IMR-90 (cell line): Measurements from ENCODE around the gene HSD3B2. TPM values are rescaled to one million over a fixed set of nuclear protein-coding genes. Genes with fewer than 3 reads are reported as not detected.

Experiments
- ATAC-seq: fragments of 200-7000 bp; cut with Tn5 transposase; 2 replicates; pipeline ENCODE4 v1.9.1; 2020; ENCODE audit warnings: low read depth, mild to moderate bottlenecking, moderate library complexity
- BruUV-seq: library from RNA; stranded (reverse); fragments of 400-500 nt; replicated peaks from 2 replicates; lab custom pipeline; 2021; lab: Mats Ljungman, UMichigan
- CTCF ChIA-PET: fragments of 300-600 bp; formaldehyde crosslinking; extraction: SDS; loops from one replicate; lab custom pipeline; 2021; ENCODE audit warnings: antibody characterized with exemption; lab: Yijun Ruan, JAX
- POLR2A ChIA-PET: fragments of 300-600 bp; sonication (Branson Sonifier 250); formaldehyde crosslinking; loops from one replicate; lab custom pipeline; 2022; ENCODE audit warnings: antibody characterized with exemption; ENCODE audit not compliant: unreplicated experiment; lab: Charles Lee
- DNase-seq: peaks from one replicate; pipeline ENCODE4 v3.0.0; 2013
- H2AFZ ChIP-seq: replicated peaks from 2 replicates; pipeline ENCODE3; 2013; ENCODE audit warnings: low read length, mild to moderate bottlenecking; ENCODE audit not compliant: poor library complexity
- H2AK5ac ChIP-seq: 2 replicates; pipeline ENCODE4 v1.6.1; 2013; ENCODE audit warnings: low read depth, low read length, inconsistent platforms
- H2AK9ac ChIP-seq: replicated peaks from 2 replicates; pipeline ENCODE3; 2013; ENCODE audit warnings: mild to moderate bottlenecking, low read depth, low read length, moderate library complexity; ENCODE audit not compliant: poor library complexity
- H2BK120ac ChIP-seq: 2 replicates; pipeline ENCODE4 v1.6.1; 2013; ENCODE audit warnings: low read depth, low read length, inconsistent platforms
- H2BK15ac ChIP-seq: 3 replicates; pipeline ENCODE4 v1.6.1; 2013; ENCODE audit warnings: low read depth, low read length, inconsistent platforms
- H2BK20ac ChIP-seq: 2 replicates; pipeline ENCODE4 v1.6.1; 2013; ENCODE audit warnings: low read depth, mild to moderate bottlenecking, inconsistent platforms, low read length, moderate library complexity
- H2BK5ac ChIP-seq: 2 replicates; pipeline ENCODE4 v1.6.1; 2013; ENCODE audit warnings: mild to moderate bottlenecking, low read depth, low read length, inconsistent platforms; ENCODE audit not compliant: poor library complexity, severe bottlenecking
- H3K14ac ChIP-seq: replicated peaks from 2 replicates; pipeline ENCODE4 v1.6.1; 2013; ENCODE audit warnings: low read depth, low read length, inconsistent platforms
- H3K18ac ChIP-seq: 2 replicates; pipeline ENCODE4 v1.6.1; 2013; ENCODE audit warnings: low read depth, low read length, control low read depth
- H3K23ac ChIP-seq: 2 replicates; pipeline ENCODE4 v1.6.1; 2013; ENCODE audit warnings: low read depth, low read length, inconsistent platforms
- H3K27ac ChIP-seq: 2 replicates; pipeline ENCODE4 v1.5.1; 2013; ENCODE audit warnings: mild to moderate bottlenecking, control low read depth, low read length; ENCODE audit not compliant: insufficient read depth
- H3K27me3 ChIP-seq: 2 replicates; pipeline ENCODE4 v1.6.1; 2013; ENCODE audit warnings: low read length; ENCODE audit not compliant: control insufficient read depth, insufficient read depth
- H3K36me3 ChIP-seq: 2 replicates; pipeline ENCODE4 v1.6.1; 2013; ENCODE audit warnings: low read length, mixed read lengths; ENCODE audit not compliant: control insufficient read depth, insufficient read depth
- H3K4ac ChIP-seq: 2 replicates; pipeline ENCODE4 v1.6.1; 2013; ENCODE audit warnings: low read depth, low read length, inconsistent platforms
- H3K4me1 ChIP-seq: 2 replicates; pipeline ENCODE4 v1.6.1; 2013; ENCODE audit warnings: low read length, mixed read lengths; ENCODE audit not compliant: control insufficient read depth, insufficient read depth
- H3K4me2 ChIP-seq: 2 replicates; pipeline ENCODE4 v1.6.1; 2013; ENCODE audit warnings: low read depth, mild to moderate bottlenecking, control low read depth, low read length, moderate library complexity
- H3K4me3 ChIP-seq: 2 replicates; pipeline ENCODE4 v1.5.1; 2013; ENCODE audit warnings: low read depth, mild to moderate bottlenecking, control low read depth, low read length, moderate library complexity; ENCODE audit not compliant: insufficient read depth
- H3K56ac ChIP-seq: 2 replicates; pipeline ENCODE4 v1.6.1; 2013; ENCODE audit warnings: low read length, inconsistent platforms; ENCODE audit not compliant: insufficient read depth; ENCODE audit errors: extremely low read depth
- H3K79me1 ChIP-seq, 2 experiments: 2 replicates each; pipeline ENCODE4 v1.6.1; 2013; ENCODE audit warnings: low read length in 2 of 2, inconsistent platforms in 1 of 2, low read depth in 1 of 2
- H3K9ac ChIP-seq: 2 replicates; pipeline ENCODE4 v1.6.1; 2013; ENCODE audit warnings: low read depth, low read length, control low read depth
- H3K9me1 ChIP-seq: 2 replicates; pipeline ENCODE4 v1.6.1; 2013; ENCODE audit warnings: low read length, inconsistent platforms; ENCODE audit not compliant: insufficient read depth
- H3K9me3 ChIP-seq: 2 replicates; pipeline ENCODE4 v1.6.1; 2013; ENCODE audit warnings: low read length; ENCODE audit not compliant: control insufficient read depth, insufficient read depth
- H4K20me1 ChIP-seq: 2 replicates; pipeline ENCODE4 v1.6.1; 2013; ENCODE audit warnings: low read length, inconsistent platforms; ENCODE audit not compliant: insufficient read depth
- H4K5ac ChIP-seq: 2 replicates; pipeline ENCODE4 v1.6.1; 2013; ENCODE audit warnings: mild to moderate bottlenecking, low read depth, low read length, control low read depth
- H4K8ac ChIP-seq, 2 experiments: 2 replicates each; pipeline ENCODE4 v1.6.1; 2013; ENCODE audit warnings: low read depth in 2 of 2, low read length in 2 of 2, control low read depth in 1 of 2, inconsistent platforms in 1 of 2
- H4K91ac ChIP-seq: 2 replicates; pipeline ENCODE4 v1.6.1; 2013; ENCODE audit warnings: low read depth, low read length, inconsistent platforms; ENCODE audit not compliant: insufficient read depth
- BHLHE40 ChIP-seq: fragments of 150-350 bp; IDR thresholded peaks from 2 replicates; pipeline ENCODE4 v1.6.1; 2016; ENCODE audit warnings: mild to moderate bottlenecking, low read depth, low read length
- CEBPB ChIP-seq: IDR thresholded peaks from 2 replicates; pipeline ENCODE4 v1.6.1; 2012; ENCODE audit warnings: low read depth, low read length, improper control_type of control experiment
- ELK1 ChIP-seq: fragments of 150-350 bp; IDR thresholded peaks from 2 replicates; pipeline ENCODE4 v1.6.1; 2016; ENCODE audit warnings: low read depth, mild to moderate bottlenecking, low read length, moderate library complexity, borderline replicate concordance
- MAZ ChIP-seq: IDR thresholded peaks from 2 replicates; pipeline ENCODE4 v1.6.1; 2012; ENCODE audit warnings: low read depth, mild to moderate bottlenecking, low read length, improper control_type of control experiment, moderate library complexity, borderline replicate concordance
- MXI1 ChIP-seq: IDR thresholded peaks from 2 replicates; pipeline ENCODE4 v1.6.1; 2012; ENCODE audit warnings: low read depth, mild to moderate bottlenecking, low read length, moderate library complexity, borderline replicate concordance
- NFE2L2 ChIP-seq: fragments of 150-350 bp; IDR thresholded peaks from 2 replicates; pipeline ENCODE4 v1.6.1; 2016; ENCODE audit warnings: low read depth, mild to moderate bottlenecking, low read length
- POLR2A ChIP-seq: IDR thresholded peaks from 2 replicates; pipeline ENCODE4 v1.6.1; 2012; ENCODE audit warnings: mild to moderate bottlenecking, low read depth, low read length
- RAD21 ChIP-seq: IDR thresholded peaks from 2 replicates; pipeline ENCODE4 v1.6.1; 2012; ENCODE audit warnings: low read length, improper control_type of control experiment
- RFX5 ChIP-seq: IDR thresholded peaks from 2 replicates; pipeline ENCODE4 v1.8.0; 2012; ENCODE audit warnings: low read depth, mild to moderate bottlenecking, low read length, moderate library complexity
- SMC3 ChIP-seq: fragments of 150-350 bp; IDR thresholded peaks from 2 replicates; pipeline ENCODE4 v1.6.1; 2016; ENCODE audit warnings: low read depth, mild to moderate bottlenecking, antibody characterized with exemption, low read length, moderate library complexity
- USF2 ChIP-seq: fragments of 150-350 bp; IDR thresholded peaks from 2 replicates; pipeline ENCODE4 v1.6.1; 2017; ENCODE audit warnings: mild to moderate bottlenecking, antibody characterized with exemption, low read length, low read depth
- WGBS, 2 experiments: methylation state at CpG; one replicate each; pipeline versions ENCODE4 v1.1.5 to v1.1.7; 2013; ENCODE audit warnings: missing lambda C conversion rate in 2 of 2; ENCODE audit not compliant: insufficient read length in 1 of 2; ENCODE audit errors: extremely low coverage in 2 of 2; 5-methylcytosine and 5-hydroxymethylcytosine counted together
- dilution Hi-C: fragments of 300-500 bp; cut with HindIII; formaldehyde crosslinking; loops from one replicate; pipeline ENCODE4 v1.14.3; 2018; ENCODE audit warnings: low sequenced_read_pairs; ENCODE audit not compliant: unreplicated experiment
- in situ Hi-C: fragments of 300-500 bp; cut with MboI; formaldehyde crosslinking; loops from 3 replicates; pipeline ENCODE4 v1.14.3; 2019; ENCODE audit warnings: low sequenced_read_pairs, inconsistent platforms, mixed read lengths
- intact Hi-C: fragments of 100-400 bp; cut with micrococcal nuclease; formaldehyde crosslinking; loops from 2 replicates; pipeline ENCODE4 v1.10.0; 2022
- polyA plus RNA-seq, 3 experiments: library from polyadenylated mRNA; depleted of rRNA; stranded (reverse); fragments of >200 nt; gene quantifications; 2 replicates each; pipeline ENCODE4 v1.2.3, GENCODE V29; 2012; ENCODE audit warnings: low replicate concordance in 1 of 3
- total RNA-seq: library from RNA; depleted of rRNA; stranded (reverse); fragments of >200 nt; gene quantifications from 2 replicates; pipeline ENCODE4 v1.2.3, GENCODE V29; 2012

The HSD3B2 gene
- total and polyA plus RNA-seq, 2 of the 4 experiments (the other 2 are of a cell fraction): not detected

- Histone ChIP-seq H3K9me3 (no peaks in the 10 kb centered on the region), H3K56ac (no peak overlapping the region), H3K4ac (no peak overlapping the region), H3K27me3 (no peaks in the 10 kb centered on the region; the same call in 1 of the 2 replicates), H4K91ac (no peak overlapping the region), H2AK9ac (no peak overlapping the region), H2BK20ac (no peak overlapping the region), H3K27ac (no peak overlapping the region), H3K36me3 (no peaks in the 10 kb centered on the region), H2AFZ (no peak overlapping the region), H3K14ac (no peak overlapping the region), H3K79me1 (no peaks in the 10 kb centered on the region), H3K4me1 (no peaks in the 10 kb centered on the region), H3K4me3 (no peak overlapping the region), H3K4me2 (no peak overlapping the region), H2BK15ac (no peak overlapping the region), H2BK5ac (no peak overlapping the region), H2BK120ac (no peak overlapping the region), H2AK5ac (no peak overlapping the region), H3K23ac (no peak overlapping the region), H4K20me1 (no peaks in the 10 kb centered on the region), H3K9ac (no peak overlapping the region), H3K18ac (no peak overlapping the region), H4K5ac (no peak overlapping the region), H4K8ac (no peak overlapping the region), H3K9me1 (no peaks in the 10 kb centered on the region)
- DNase-seq (no peak), ATAC-seq (no peak)
- in situ Hi-C loops: no loop called here
- dilution Hi-C loops: no loop called here
- WGBS, 2 experiments: 13% methylated on average over 1 of the region's 2 CpGs; no CpG with 5 or more reads in 1 of the 2 experiments
- no peak for TF ChIP-seq POLR2A
- no peak for TF ChIP-seq MAZ
- TF ChIP-seq ELK1: no peak
- no peak for TF ChIP-seq RFX5
- TF ChIP-seq SMC3: no peak
- no peak for TF ChIP-seq MXI1
- TF ChIP-seq USF2: no peak
- TF ChIP-seq CEBPB: no peak
- TF ChIP-seq RAD21: no peak
- no peak for TF ChIP-seq BHLHE40
- no peak for TF ChIP-seq NFE2L2
- CTCF ChIA-PET: no interaction called here
- POLR2A ChIA-PET: no interaction called here
- no TSS peak for BruUV-seq
- intact Hi-C loops: no loop called here
These were observed 37.1 kb downstream of the HSD3B2 start for GRCh38 chr1:119452091-119452490.
